GM12872 (cell line): ENCODE data around the gene HRH3.

Source experiments
- CTCF ChIP-seq: IDR thresholded peaks from 3 replicates; pipeline ENCODE4 v1.5.1; 2011; ENCODE audit warnings: low read depth, mild to moderate bottlenecking, low read length, moderate library complexity; ENCODE audit not compliant: insufficient read depth

Gene HRH3

DNA sequence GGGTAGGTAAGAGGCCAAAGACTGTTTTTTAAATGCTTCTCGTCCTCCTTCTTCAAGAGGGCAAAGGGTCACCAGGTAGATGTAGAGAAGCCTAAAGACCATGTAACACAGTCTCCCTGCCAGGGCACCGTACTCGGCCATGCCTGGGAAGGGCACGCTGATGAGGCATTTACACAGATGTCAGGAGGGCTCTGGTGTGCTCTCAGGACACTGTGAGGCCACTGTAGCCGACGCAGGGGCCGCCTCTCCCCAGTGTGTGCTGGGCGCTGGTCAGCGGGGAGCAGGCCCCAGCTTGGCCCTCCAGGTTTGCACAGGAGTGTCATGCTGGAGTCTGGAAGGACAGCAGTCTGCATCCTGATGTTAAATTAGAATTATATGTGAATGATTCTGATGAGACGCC lies 44.4 kb downstream of the HRH3 start:
- no peak for TF ChIP-seq CTCF

DNA sequence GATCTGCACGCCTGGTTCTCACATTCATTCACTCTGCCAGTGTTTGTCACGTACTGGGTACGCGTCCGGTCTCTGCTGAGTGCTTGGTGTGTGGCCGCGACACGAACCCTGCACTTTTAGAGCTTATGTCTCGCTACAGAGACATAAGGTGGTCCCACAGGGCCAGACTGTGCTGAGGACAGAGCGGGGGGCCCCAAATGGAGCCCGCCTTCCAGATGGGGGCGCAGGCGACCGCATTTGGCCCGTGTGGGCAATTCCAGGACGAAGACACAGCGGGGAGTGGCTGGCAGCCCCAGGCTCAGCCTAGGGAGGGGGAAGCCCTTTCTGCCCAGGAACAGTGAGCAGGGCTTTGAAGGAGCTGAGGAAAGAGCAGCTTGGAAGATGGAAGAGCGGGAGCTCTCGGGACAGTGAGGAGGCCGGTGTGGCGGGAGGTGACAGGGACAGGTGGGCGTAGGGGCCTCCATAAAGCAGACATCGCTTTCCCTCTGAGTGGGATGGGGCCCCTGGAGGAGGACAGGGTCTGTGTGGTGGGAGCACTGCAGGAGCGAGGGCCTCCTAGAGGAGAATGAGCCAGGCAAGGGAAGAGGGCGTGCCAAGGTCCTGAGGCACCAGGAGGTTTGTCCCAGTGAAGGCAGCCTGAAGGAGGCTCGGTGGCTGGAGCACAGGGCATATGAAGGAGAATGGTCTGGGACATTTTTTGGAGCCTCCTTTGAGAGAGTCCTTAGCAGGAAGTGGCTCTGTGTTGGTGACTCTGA lies 45.0 kb downstream of the HRH3 start:
- no peak for TF ChIP-seq CTCF

GRCh38 chr20:62174021-62174804 lies 45.9 kb downstream of the HRH3 start:
- no peak for TF ChIP-seq CTCF

DNA sequence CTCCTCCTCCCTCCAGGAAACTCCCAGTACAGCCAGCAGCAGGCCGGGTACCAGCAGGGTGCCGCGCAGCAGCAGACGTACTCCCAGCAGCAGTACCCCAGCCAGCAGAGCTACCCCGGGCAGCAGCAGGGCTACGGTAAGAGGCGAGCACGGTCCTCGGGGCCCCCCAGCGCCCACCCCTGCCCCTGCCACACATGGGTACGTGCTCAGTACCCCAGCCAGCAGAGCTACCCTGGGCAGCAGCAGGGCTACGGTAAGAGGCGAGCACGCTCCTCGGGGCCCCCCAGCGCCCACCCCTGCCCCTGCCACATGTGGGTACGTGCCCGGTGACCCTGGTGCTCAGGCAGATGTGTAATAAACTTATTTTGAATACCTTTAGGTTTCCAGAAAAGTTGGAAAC lies 47.4 kb downstream of the HRH3 start:
- no peak for TF ChIP-seq CTCF

GRCh38 chr20:62171245-62171644 lies 48.8 kb downstream of the HRH3 start:
- TF ChIP-seq CTCF: no peak

GRCh38 chr20:62170536-62170935 lies 49.5 kb downstream of the HRH3 start:
- TF ChIP-seq CTCF: no peak

DNA sequence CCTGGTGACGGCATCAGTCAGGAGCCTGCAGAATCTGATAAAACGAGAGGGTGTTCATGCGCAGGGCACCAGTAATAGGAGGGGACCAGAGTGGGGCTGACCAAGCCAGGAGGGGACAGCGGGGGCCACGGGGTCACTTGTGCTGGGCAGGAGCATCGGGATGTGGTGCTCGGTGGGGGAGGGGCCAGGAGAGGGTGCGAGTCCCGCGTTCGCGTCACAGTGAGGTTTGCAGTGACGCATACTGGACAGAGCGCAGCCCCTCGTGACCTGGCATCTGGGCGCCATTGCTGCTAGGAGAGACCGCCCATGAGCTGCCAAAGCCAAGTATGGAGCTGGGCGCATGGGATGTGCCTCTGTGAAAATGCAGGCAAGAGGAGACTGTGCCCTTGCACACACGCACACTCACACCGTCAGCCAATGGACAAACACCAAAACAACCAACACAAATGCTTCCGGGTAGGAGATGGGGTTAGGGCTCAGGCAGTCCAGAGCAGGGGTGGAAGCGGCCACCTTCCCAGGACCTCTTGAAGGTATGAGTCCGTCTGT lies 51.1 kb downstream of the HRH3 start:
- no peak for TF ChIP-seq CTCF
